ENCODE measurements around the gene ELL2.

DNA sequence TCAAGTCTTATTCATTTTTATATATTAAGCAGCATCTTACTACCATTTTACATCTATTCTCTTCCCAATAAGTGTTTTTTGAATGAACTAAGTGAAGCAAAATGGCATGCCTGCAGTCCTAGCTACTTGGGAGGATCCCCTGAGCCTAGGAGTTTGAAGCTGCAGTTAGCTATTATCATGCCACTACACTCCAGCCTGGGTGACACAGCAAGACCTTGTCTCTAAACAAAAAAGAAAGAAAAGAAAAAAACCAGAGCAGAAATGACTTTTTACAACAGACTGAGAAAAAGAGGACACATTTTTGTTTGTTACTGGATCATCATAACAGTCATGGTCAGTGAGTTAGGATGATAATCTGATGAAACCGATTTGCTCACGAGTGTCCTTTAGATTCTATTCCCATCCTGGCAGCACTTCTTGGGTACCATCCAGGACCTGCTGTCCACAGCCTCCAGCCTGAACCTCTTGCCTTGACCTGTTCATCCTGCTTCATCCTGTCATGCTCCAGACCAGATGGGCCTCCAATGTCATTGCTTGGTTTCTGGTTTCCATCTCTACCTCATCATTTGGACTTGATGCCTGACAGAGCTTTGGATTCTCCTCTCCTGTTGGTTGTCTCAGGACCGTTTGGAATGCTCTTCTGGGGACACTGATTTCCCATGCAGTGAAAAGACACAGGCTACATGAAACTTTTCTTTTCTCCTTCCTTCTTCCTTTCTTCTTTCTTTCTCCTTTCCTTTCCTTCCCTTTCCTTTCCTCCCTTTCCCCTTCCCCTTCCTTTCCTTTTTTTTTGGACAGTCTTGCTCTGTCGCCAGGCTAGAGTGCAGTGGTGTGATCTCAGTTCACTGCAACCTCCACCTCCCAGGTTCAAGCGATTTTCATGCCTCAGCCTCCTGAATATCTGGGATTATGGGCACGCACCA lies 89.0 kb downstream of the ELL2 start:
- TF ChIP-seq, protein P1, sequence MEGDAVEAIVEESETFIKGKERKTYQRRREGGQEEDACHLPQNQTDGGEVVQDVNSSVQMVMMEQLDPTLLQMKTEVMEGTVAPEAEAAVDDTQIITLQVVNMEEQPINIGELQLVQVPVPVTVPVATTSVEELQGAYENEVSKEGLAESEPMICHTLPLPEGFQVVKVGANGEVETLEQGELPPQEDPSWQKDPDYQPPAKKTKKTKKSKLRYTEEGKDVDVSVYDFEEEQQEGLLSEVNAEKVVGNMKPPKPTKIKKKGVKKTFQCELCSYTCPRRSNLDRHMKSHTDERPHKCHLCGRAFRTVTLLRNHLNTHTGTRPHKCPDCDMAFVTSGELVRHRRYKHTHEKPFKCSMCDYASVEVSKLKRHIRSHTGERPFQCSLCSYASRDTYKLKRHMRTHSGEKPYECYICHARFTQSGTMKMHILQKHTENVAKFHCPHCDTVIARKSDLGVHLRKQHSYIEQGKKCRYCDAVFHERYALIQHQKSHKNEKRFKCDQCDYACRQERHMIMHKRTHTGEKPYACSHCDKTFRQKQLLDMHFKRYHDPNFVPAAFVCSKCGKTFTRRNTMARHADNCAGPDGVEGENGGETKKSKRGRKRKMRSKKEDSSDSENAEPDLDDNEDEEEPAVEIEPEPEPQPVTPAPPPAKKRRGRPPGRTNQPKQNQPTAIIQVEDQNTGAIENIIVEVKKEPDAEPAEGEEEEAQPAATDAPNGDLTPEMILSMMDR (IDR thresholded peaks at IDR 0.05): no peak
- TF ChIP-seq POLR2A (IDR thresholded peaks at IDR 0.05): no peak

Data from sigmoid colon (tissue), 3 donors.